HEK293 (cell line): ENCODE results near the gene TXNRD2.

Source experiments
- CTCF ChIA-PET: fragments of 350-600 bp; formaldehyde crosslinking; extraction: SDS; loops from one replicate; lab custom pipeline; 2021; ENCODE audit warnings: antibody characterized with exemption; lab: Yijun Ruan, JAX
- POLR2A ChIA-PET: fragments of 300-600 bp; formaldehyde crosslinking; extraction: SDS; loops from one replicate; lab custom pipeline; 2020; ENCODE audit warnings: antibody characterized with exemption, inconsistent platforms; lab: Yijun Ruan, JAX
- H3K27ac ChIP-seq: fragments of 200-500 bp; sonication (Bioruptor generic); 2 replicates; pipeline ENCODE4 v1.5.1; 2014; ENCODE audit warnings: low read depth, low read length, control low read depth, inconsistent platforms; ENCODE audit errors: extremely low read depth
- H3K36me3 ChIP-seq, 2 experiments: fragments of 200-500 bp in 1 of 2; sonication (Bioruptor generic) in 1 of 2; 1 replicate in 1 of 2; 2 replicates in 1 of 2; pipeline ENCODE4 v1.5.1; 2014 to 2017; ENCODE audit warnings: inconsistent platforms in 2 of 2, low read length in 2 of 2; ENCODE audit not compliant: control insufficient read depth in 2 of 2, insufficient read depth in 1 of 2
- H3K4me1 ChIP-seq: fragments of 200-500 bp; sonication (Bioruptor generic); 2 replicates; pipeline ENCODE4 v1.5.1; 2014; ENCODE audit warnings: mild to moderate bottlenecking, low read length, inconsistent platforms; ENCODE audit not compliant: control insufficient read depth, insufficient read depth
- H3K4me3 ChIP-seq: 2 replicates; pipeline ENCODE4 v1.5.1; 2011; ENCODE audit warnings: low read depth, mild to moderate bottlenecking, control low read depth, low read length, moderate library complexity
- H3K9me3 ChIP-seq: fragments of 200-500 bp; sonication (Bioruptor generic); 2 replicates; pipeline ENCODE4 v1.5.1; 2014; ENCODE audit warnings: low read depth, low read length, inconsistent platforms; ENCODE audit not compliant: control insufficient read depth, insufficient read depth
- GLIS1 ChIP-seq: fragments of 450-650 bp; formaldehyde crosslinking; IDR thresholded peaks from 2 replicates; pipeline ENCODE4 v1.5.1; 2016; ENCODE audit warnings: missing biosample characterization, missing genetic modification characterization
- GLIS2 ChIP-seq: fragments of 450-650 bp; formaldehyde crosslinking; IDR thresholded peaks from 2 replicates; pipeline ENCODE4 v1.5.1; 2016; ENCODE audit warnings: missing biosample characterization, missing genetic modification characterization
- IKZF3 ChIP-seq: fragments of 450-650 bp; IDR thresholded peaks from 2 replicates; pipeline ENCODE4 v1.5.0; 2018; ENCODE audit warnings: missing biosample characterization, mild to moderate bottlenecking, missing genetic modification characterization, moderate library complexity
- KLF17 ChIP-seq: fragments of 450-650 bp; formaldehyde crosslinking; IDR thresholded peaks from 2 replicates; pipeline ENCODE4 v1.5.1; 2016; ENCODE audit warnings: missing biosample characterization, missing genetic modification characterization
- MZF1 ChIP-seq: fragments of 450-650 bp; formaldehyde crosslinking; IDR thresholded peaks from 2 replicates; pipeline ENCODE4 v1.5.1; 2017; ENCODE audit warnings: missing biosample characterization, missing genetic modification characterization, borderline replicate concordance
- OSR2 ChIP-seq: fragments of 450-650 bp; formaldehyde crosslinking; IDR thresholded peaks from 2 replicates; pipeline ENCODE4 v1.5.1; 2016; ENCODE audit warnings: missing biosample characterization, missing genetic modification characterization
- SCRT1 ChIP-seq: fragments of 450-650 bp; formaldehyde crosslinking; IDR thresholded peaks from 2 replicates; pipeline ENCODE4 v1.5.1; 2016; ENCODE audit warnings: missing biosample characterization, missing genetic modification characterization, borderline replicate concordance
- SCRT2 ChIP-seq: fragments of 450-650 bp; formaldehyde crosslinking; IDR thresholded peaks from 2 replicates; pipeline ENCODE4 v1.5.1; 2016; ENCODE audit warnings: missing biosample characterization, missing genetic modification characterization
- SP3 ChIP-seq: fragments of 450-650 bp; formaldehyde crosslinking; IDR thresholded peaks from 2 replicates; pipeline ENCODE4 v1.5.1; 2016; ENCODE audit warnings: missing biosample characterization, missing genetic modification characterization
- WT1 ChIP-seq: fragments of 450-650 bp; formaldehyde crosslinking; IDR thresholded peaks from 2 replicates; pipeline ENCODE4 v1.5.1; 2016; ENCODE audit warnings: missing biosample characterization, missing genetic modification characterization
- ZBTB48 ChIP-seq: fragments of 450-650 bp; formaldehyde crosslinking; IDR thresholded peaks from 2 replicates; pipeline ENCODE4 v1.5.1; 2016; ENCODE audit warnings: missing biosample characterization, missing genetic modification characterization
- ZBTB8A ChIP-seq: fragments of 450-650 bp; formaldehyde crosslinking; IDR thresholded peaks from 2 replicates; pipeline ENCODE4 v1.5.1; 2016; ENCODE audit warnings: missing biosample characterization, missing genetic modification characterization
- ZFHX2 ChIP-seq: fragments of 450-650 bp; formaldehyde crosslinking; conservative IDR thresholded peaks from 2 replicates; pipeline ENCODE4 v1.5.1; 2016; ENCODE audit warnings: missing biosample characterization, missing genetic modification characterization
- ZFP69B ChIP-seq: fragments of 450-650 bp; formaldehyde crosslinking; IDR thresholded peaks from 2 replicates; pipeline ENCODE4 v1.5.1; 2016; ENCODE audit warnings: missing biosample characterization, missing genetic modification characterization
- ZNF112 ChIP-seq: fragments of 450-650 bp; formaldehyde crosslinking; IDR thresholded peaks from 2 replicates; pipeline ENCODE4 v1.5.0; 2017; ENCODE audit warnings: missing biosample characterization, missing genetic modification characterization
- ZNF121 ChIP-seq: fragments of 450-650 bp; formaldehyde crosslinking; IDR thresholded peaks from 2 replicates; pipeline ENCODE4 v1.5.1; 2016; ENCODE audit warnings: missing biosample characterization, missing genetic modification characterization
- ZNF138 ChIP-seq: fragments of 450-650 bp; formaldehyde crosslinking; IDR thresholded peaks from 2 replicates; pipeline ENCODE4 v1.5.1; 2016; ENCODE audit warnings: missing biosample characterization, missing genetic modification characterization, borderline replicate concordance
- ZNF157 ChIP-seq: fragments of 450-650 bp; formaldehyde crosslinking; IDR thresholded peaks from 2 replicates; pipeline ENCODE4 v1.5.1; 2016; ENCODE audit warnings: missing biosample characterization, missing genetic modification characterization
- ZNF221 ChIP-seq: fragments of 450-650 bp; formaldehyde crosslinking; IDR thresholded peaks from 2 replicates; pipeline ENCODE4 v1.5.1; 2017; ENCODE audit warnings: missing biosample characterization, missing genetic modification characterization, borderline replicate concordance
- ZNF23 ChIP-seq: fragments of 450-650 bp; formaldehyde crosslinking; IDR thresholded peaks from 2 replicates; pipeline ENCODE4 v1.5.1; 2016; ENCODE audit warnings: missing biosample characterization, missing genetic modification characterization, borderline replicate concordance
- ZNF24 ChIP-seq: fragments of 450-650 bp; formaldehyde crosslinking; IDR thresholded peaks from 2 replicates; pipeline ENCODE4 v1.5.1; 2016; ENCODE audit warnings: missing biosample characterization, missing genetic modification characterization
- ZNF274 ChIP-seq, 2 experiments: fragments of 200-500 bp in 1 of 2; fragments of 450-650 bp in 1 of 2; sonication (Bioruptor generic) in 1 of 2; formaldehyde crosslinking in 1 of 2; IDR thresholded peaks; 2 replicates each; pipeline versions ENCODE4 v1.5.1 to v1.6.1; 2014 to 2016; ENCODE audit warnings: borderline replicate concordance in 1 of 2, inconsistent platforms in 1 of 2, low read length in 1 of 2, missing biosample characterization in 1 of 2, missing genetic modification characterization in 1 of 2
- ZNF302 ChIP-seq: fragments of 450-650 bp; formaldehyde crosslinking; IDR thresholded peaks from 2 replicates; pipeline ENCODE4 v1.5.1; 2016; ENCODE audit warnings: missing biosample characterization, missing genetic modification characterization, low read depth
- ZNF341 ChIP-seq: fragments of 450-650 bp; formaldehyde crosslinking; IDR thresholded peaks from 2 replicates; pipeline ENCODE4; 2016; ENCODE audit warnings: low read depth, missing biosample characterization, missing genetic modification characterization
- ZNF350 ChIP-seq: fragments of 450-650 bp; formaldehyde crosslinking; IDR thresholded peaks from 2 replicates; pipeline ENCODE4 v1.5.0; 2017; ENCODE audit warnings: missing biosample characterization, mild to moderate bottlenecking, missing genetic modification characterization
- ZNF398 ChIP-seq: fragments of 450-650 bp; formaldehyde crosslinking; IDR thresholded peaks from 2 replicates; pipeline ENCODE4 v1.5.1; 2017; ENCODE audit warnings: missing biosample characterization, missing genetic modification characterization
- ZNF433 ChIP-seq: fragments of 450-650 bp; formaldehyde crosslinking; IDR thresholded peaks from 2 replicates; pipeline ENCODE4 v1.5.1; 2016; ENCODE audit warnings: missing biosample characterization, missing genetic modification characterization, low read depth
- ZNF571 ChIP-seq: fragments of 450-650 bp; formaldehyde crosslinking; IDR thresholded peaks from 2 replicates; pipeline ENCODE4 v1.5.0; 2017; ENCODE audit warnings: missing biosample characterization, missing genetic modification characterization
- ZNF623 ChIP-seq: fragments of 450-650 bp; formaldehyde crosslinking; IDR thresholded peaks from 2 replicates; pipeline ENCODE4 v1.5.1; 2016; ENCODE audit warnings: missing biosample characterization, missing genetic modification characterization

TXNRD2 gene

GRCh38 chr22:19976671-19977070 lies 35.1 kb upstream of the TXNRD2 start:
- TF ChIP-seq OSR2 (tag by site-specific recombination) (no peak), SP3 (no peak), GLIS2 (tag by site-specific recombination) (0 out of 2 replicates have a peak, but pooled peaks have one; percentile 49), ZBTB8A (no peak), ZNF157 (tag by site-specific recombination) (no peak), GLIS1 (tag by site-specific recombination) (peak; percentile 37; the same call in 1 of the 2 replicates), ZNF623 (tag by site-specific recombination) (no peak), IKZF3 (no peak)

GRCh38 chr22:19975707-19976035 lies 34.1 kb upstream of the TXNRD2 start:
- CTCF ChIA-PET, result interaction anchor here (1.1 to 2.6 kb wide), 4 partner anchors 8 to 52 kb away, joined by 3 to 10 read pairs (median 6); no protein-coding TSS in a partner anchor
- H3K9me3 ChIP-seq, result no peaks in the 10 kb centered on the region
- no peak for TF ChIP-seq SCRT1 (tag by site-specific recombination)
- TF ChIP-seq SCRT2 (tag by site-specific recombination), result 0 out of 2 replicates have a peak, but pooled peaks have one; percentile 11
- TF ChIP-seq, all 188 proteins: peak for 1
- H3K4me1 ChIP-seq, result no peaks in the 10 kb centered on the region
- POLR2A ChIA-PET, result interaction anchor here (1.2 kb wide), 3 partner anchors 10 to 38 kb away, joined by 3 to 4 read pairs (median 3); no protein-coding TSS in a partner anchor
- H3K27ac ChIP-seq, result no peak overlapping the region
- H3K36me3 ChIP-seq, result peaks cover 0 to 75% of the 10 kb centered on the region in 2 experiments; a peak in 1 of 3 replicates
- H3K4me3 ChIP-seq, result no peak overlapping the region

More at GRCh38 chr22:19976671-19977070, 35.1 kb upstream of the TXNRD2 start:
- H3K27ac ChIP-seq, result no peak overlapping the region
- no peaks in the 10 kb centered on the region for H3K9me3 ChIP-seq
- ChIA-PET CTCF (no interaction called here), POLR2A (interaction anchor here (1.3 kb wide), 1 partner anchor 9 kb away, joined by 5 read pairs; no protein-coding TSS in a partner anchor)
- peaks cover 0 to 75% of the 10 kb centered on the region in 2 experiments; a peak in 1 of 3 replicates for H3K36me3 ChIP-seq
- no peak overlapping the region for H3K4me3 ChIP-seq
- H3K4me1 ChIP-seq, result no peaks in the 10 kb centered on the region

GRCh38 chr22:19974935-19975706 lies 33.5 kb upstream of the TXNRD2 start:
- CTCF ChIA-PET, result interaction anchor here (0.6 to 2.6 kb wide), 7 partner anchors 9 to 53 kb away, joined by 3 to 10 read pairs (median 3); no protein-coding TSS in a partner anchor
- H3K27ac ChIP-seq, result no peak overlapping the region
- no peaks in the 10 kb centered on the region for H3K9me3 ChIP-seq
- H3K36me3 ChIP-seq, result peaks cover 0 to 73% of the 10 kb centered on the region in 2 experiments; a peak in 1 of 3 replicates
- no peaks in the 10 kb centered on the region for H3K4me1 ChIP-seq
- H3K4me3 ChIP-seq, result no peak overlapping the region
- POLR2A ChIA-PET, result interaction anchor here (0.8 to 1.5 kb wide), 6 partner anchors 9 to 48 kb away, joined by 3 to 18 read pairs (median 3); no protein-coding TSS in a partner anchor
- TF ChIP-seq ZNF112 (tag by site-specific recombination) (no peak), ZBTB8A (peak; percentile 51), WT1 (0 out of 2 replicates have a peak, but pooled peaks have one; percentile 44), ZNF121 (tag by site-specific recombination) (no peak), ZNF350 (tag by site-specific recombination) (no peak), ZBTB48 (tag by site-specific recombination) (peak; percentile 59), ZNF138 (tag by site-specific recombination) (no peak), ZFP69B (tag by site-specific recombination) (no peak), ZNF398 (no peak), ZNF274 (IDR thresholded peaks at IDR 0.05; ENCODE audit: low read length) (no peak), ZNF274 (tag by site-specific recombination; IDR thresholded peaks at IDR 0.05; ENCODE audit: borderline replicate concordance) (no peak), ZNF433 (tag by site-specific recombination) (no peak), KLF17 (tag by site-specific recombination) (0 out of 2 replicates have a peak, but pooled peaks have one; percentile 19), ZNF571 (tag by site-specific recombination) (no peak), ZNF24 (tag by site-specific recombination) (no peak), MZF1 (tag by site-specific recombination) (no peak), ZNF341 (peak; percentile 88), SP3 (no peak), ZNF221 (tag by site-specific recombination) (no peak), ZFHX2 (peak; percentile 53), ZNF302 (tag by site-specific recombination) (no peak), ZNF23 (tag by site-specific recombination) (no peak)
